ENCODE measurements around the gene NUDT22. TPM values are rescaled to one million over a fixed set of nuclear protein-coding genes. Genes with fewer than 3 reads are reported as not detected.

NUDT22 gene
- total RNA-seq, 4 donors from 2014 or later, result 22.8 to 47.8 (median 38.0) TPM

DNA sequence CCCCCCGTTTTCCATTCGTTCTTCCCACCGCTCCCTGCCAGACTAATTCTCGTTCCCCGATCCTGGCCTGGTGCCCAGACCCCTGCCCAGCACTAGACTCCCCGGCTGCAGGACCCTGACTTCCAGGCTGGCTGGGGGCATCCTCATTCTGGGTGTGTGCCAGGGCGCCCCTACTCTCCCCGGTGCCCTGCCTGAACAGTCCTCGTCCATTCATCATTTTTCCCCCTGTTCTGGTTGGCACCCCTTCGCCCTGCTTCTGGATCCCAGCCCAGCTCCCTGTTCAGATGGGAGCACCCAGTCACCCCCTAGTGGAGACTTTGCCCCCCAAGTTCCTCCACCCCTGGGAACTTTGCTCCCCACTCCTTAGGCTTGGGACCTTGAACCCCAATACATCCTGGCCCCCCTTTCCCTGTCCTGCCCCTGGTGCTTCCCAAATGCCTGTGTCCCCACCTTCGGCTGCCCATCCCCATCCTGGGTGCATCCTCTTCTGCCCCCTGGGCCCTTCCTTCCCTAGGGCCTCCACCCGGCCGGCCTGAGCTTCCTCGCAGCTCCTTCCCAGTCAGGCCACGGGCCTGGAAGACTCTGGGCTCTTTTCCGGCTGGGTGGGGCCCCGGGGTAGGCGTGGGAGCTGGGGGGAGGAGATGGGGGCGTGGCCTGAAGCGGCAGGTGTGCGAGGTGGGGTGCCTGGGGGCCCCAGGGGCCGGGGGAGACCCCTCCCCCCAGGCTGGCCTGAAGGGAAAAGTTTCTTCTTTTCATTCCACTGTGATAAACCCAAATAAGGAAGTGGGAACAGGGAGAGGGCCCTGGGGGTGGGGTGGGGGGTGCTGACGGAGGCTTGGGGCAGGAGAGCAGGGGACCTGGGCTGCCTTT, 26.2 kb downstream of the NUDT22 start:
- no peak for DNase-seq (ENCODE audit: low spot score)
- TF ChIP-seq, protein P1, sequence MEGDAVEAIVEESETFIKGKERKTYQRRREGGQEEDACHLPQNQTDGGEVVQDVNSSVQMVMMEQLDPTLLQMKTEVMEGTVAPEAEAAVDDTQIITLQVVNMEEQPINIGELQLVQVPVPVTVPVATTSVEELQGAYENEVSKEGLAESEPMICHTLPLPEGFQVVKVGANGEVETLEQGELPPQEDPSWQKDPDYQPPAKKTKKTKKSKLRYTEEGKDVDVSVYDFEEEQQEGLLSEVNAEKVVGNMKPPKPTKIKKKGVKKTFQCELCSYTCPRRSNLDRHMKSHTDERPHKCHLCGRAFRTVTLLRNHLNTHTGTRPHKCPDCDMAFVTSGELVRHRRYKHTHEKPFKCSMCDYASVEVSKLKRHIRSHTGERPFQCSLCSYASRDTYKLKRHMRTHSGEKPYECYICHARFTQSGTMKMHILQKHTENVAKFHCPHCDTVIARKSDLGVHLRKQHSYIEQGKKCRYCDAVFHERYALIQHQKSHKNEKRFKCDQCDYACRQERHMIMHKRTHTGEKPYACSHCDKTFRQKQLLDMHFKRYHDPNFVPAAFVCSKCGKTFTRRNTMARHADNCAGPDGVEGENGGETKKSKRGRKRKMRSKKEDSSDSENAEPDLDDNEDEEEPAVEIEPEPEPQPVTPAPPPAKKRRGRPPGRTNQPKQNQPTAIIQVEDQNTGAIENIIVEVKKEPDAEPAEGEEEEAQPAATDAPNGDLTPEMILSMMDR (IDR thresholded peaks at IDR 0.05), result no peak
- ATAC-seq (ENCODE audit: low FRiP score), result no peak

DNA sequence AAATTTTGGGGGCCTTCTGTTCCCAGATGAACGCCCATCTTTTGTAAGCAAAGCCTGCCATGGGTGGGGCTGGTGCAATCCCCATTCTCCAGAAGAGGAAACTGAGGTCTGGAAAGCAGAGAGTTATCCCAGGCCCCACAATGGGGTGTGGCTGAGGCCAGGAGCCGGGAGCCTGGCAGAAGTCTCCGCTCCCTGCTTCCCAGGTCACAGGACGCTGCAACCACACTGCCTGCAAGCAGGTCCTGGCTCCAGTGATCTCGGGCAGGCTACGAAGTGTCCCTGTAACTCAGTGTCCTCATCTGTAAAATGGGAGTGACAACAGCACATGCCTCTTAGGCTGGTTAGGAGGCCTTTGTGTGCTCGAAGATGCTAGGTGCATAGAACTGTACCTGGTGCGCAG, 27.0 kb downstream of the NUDT22 start:
- ATAC-seq (ENCODE audit: low FRiP score) (no peak), DNase-seq (ENCODE audit: low spot score) (no peak)
- TF ChIP-seq, protein P1 (IDR thresholded peaks at IDR 0.05), result no peak

DNA sequence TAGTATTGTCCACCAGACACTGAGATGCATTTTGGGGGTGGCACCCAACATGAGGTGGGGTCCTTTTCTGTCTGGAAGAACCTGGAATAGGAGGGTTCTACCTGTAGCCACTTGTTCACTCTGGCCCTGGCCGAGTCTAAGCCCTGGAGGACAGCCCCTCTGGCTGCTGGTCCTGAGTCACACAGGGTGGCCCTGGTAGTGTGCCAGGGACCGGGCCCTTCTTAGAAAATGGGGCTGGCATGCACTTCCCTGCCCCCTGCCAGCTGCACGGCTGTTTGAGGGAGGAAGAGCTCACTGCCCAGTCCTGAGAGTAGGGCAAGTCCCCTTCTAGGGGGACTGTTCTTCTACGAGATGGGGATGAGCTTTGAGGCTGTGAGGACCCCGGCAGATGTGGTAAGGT, 27.4 kb downstream of the NUDT22 start:
- no peak for DNase-seq (ENCODE audit: low spot score)
- no peak for ATAC-seq (ENCODE audit: low FRiP score)
- TF ChIP-seq, protein P1 (IDR thresholded peaks at IDR 0.05), result no peak

DNA sequence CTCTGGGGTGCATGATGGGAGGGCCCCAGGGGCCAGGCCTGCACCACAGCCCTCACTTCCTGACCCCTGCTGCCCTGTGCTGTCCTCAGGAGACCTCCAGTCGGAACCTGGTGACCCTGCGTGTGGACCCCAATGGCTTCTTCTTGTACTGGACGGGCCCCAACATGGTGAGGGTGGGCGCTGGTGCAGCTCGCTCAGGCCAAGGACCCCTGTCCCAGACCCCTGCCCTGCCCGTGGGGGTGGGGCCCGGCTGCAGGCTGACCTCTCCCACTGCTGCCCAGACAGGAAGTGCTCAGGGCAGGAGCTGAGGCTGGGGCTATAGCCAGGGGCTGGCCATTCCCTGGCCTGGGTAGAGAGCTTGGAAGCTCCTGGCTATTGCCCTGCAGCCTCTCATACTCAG, 28.3 kb downstream of the NUDT22 start:
- DNase-seq (ENCODE audit: low spot score), result no peak
- TF ChIP-seq, protein P1 (IDR thresholded peaks at IDR 0.05), result no peak
- ATAC-seq (ENCODE audit: low FRiP score), result no peak

DNA sequence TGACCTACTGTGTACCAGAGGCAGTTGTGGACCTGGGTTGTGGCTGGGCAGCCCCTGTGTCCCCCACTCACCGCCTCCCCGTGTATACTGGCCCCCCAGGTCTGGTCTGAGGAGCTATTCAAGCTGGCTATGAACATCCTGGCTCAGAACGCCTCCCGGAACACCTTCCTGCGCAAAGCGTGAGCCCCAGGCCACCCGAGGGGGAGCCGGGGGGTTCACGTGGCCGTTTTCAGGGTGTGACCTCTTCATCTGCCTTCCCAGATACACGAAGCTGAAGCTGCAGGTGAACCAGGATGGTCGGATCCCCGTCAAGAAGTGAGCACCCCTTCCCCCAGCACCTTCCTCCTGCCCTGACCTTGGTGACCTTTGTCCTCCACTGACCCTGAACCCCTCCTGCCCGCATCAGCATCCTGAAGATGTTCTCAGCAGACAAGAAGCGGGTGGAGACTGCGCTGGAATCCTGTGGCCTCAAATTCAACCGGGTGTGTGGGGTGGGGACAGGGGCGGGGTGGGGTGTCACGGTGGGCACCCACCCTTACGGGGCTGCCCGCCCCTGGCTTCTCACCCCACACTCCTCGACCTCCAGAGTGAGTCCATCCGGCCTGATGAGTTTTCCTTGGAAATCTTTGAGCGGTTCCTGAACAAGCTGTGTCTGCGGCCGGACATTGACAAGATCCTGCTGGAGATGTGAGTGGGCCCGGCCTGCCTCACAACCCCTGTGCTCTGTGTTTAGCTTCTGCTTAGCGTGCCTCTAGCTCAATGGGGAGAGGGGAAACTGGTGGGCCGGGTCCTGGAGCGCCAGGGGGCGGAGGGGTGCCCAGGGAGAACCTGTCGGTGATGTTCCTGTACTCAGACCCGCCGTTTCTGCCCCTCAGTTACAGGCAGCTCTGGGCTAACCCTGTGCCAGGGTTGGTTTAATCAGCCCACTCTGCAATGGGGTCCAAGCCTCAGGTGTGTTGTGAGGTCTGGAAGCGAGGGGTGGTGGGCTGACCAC, 29.4 kb downstream of the NUDT22 start:
- ATAC-seq (ENCODE audit: low FRiP score) (no peak), DNase-seq (ENCODE audit: low spot score) (no peak)
- TF ChIP-seq, protein P1 (IDR thresholded peaks at IDR 0.05), result no peak

DNA sequence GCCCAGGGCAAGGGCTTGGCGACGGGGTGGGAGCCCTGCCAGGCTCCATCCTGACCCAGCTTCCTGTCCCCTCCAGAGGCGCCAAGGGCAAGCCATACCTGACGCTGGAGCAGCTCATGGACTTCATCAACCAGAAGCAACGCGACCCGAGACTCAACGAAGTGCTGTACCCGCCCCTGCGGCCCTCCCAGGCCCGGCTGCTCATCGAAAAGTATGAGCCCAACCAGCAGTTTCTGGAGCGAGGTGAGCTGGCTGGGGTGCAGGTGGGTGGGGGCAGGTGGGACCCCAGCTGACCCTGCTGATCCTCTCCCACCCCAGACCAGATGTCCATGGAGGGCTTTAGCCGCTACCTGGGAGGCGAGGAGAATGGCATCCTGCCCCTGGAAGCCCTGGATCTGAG, 30.2 kb downstream of the NUDT22 start:
- no peak for DNase-seq (ENCODE audit: low spot score)
- no peak for ATAC-seq (ENCODE audit: low FRiP score)
- TF ChIP-seq, protein P1 (IDR thresholded peaks at IDR 0.05), result no peak

Measured in omental fat pad (tissue), 4 donors.